Measurements from ENCODE around the gene RAD51B. TPM values are rescaled to one million over a fixed set of nuclear protein-coding genes. Genes with fewer than 3 reads are reported as not detected.

Gene RAD51B
- total and polyA plus RNA-seq, 2 of the 13 experiments (the other 11 are each of a cell fraction or from before 2014, with no cell fraction given) = 7.0 to 9.5 TPM

DNA sequence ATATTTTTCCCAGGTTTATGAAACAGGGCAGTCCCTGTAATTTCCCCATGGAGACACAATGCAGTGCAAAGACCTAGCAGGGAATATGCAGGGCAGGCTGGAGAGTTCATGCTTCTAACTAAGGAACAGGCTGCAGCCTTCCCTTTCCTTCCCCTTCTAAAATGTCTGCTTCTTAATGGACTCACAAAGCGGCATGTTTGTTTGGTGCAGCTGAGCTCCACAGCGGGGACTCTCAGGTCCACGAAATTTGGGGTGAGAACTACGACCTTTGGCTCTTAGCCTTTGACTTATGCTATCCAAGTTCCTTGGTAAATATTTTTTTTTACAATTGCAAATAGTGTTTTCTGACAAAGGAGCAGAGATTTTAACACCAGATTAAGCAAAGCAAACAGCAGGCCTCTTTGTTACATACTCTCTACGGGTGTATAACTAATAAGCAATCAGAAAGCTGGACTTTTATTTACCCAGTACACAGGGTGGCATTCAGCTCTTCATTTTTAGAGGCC is 649.7 kb downstream of the RAD51B start (continued):
- TF ChIP-seq ATF6 (CRISPR knock-in tag; conservative IDR thresholded peaks at IDR 0.05) = no peak
- peak in 1 of 2 experiments; percentile 79; a peak in 1 of 4 replicates for TF ChIP-seq KLF16 (CRISPR knock-in tag; IDR thresholded peaks at IDR 0.05)
- peak; percentile 99 for TF ChIP-seq NR2F6 (IDR thresholded peaks at IDR 0.05)
- TF ChIP-seq NR2F6 (CRISPR knock-in tag; IDR thresholded peaks at IDR 0.05) = peak; percentile 94
- no peak for TF ChIP-seq SMARCC2 (IDR thresholded peaks at IDR 0.05)
- TF ChIP-seq SMYD3 (CRISPR knock-in tag; IDR thresholded peaks at IDR 0.05) = 0 out of 2 replicates have a peak, but pooled peaks have one; percentile 81
- TF ChIP-seq GTF2F1 (IDR thresholded peaks at IDR 0.05; ENCODE audit: low read length) = no peak
- no peak for TF ChIP-seq JUND (CRISPR knock-in tag; IDR thresholded peaks at IDR 0.05)
- no peak for TF ChIP-seq FUBP1 (CRISPR knock-in tag; IDR thresholded peaks at IDR 0.05; ENCODE audit: borderline replicate concordance)
- TF ChIP-seq ZNF672 (CRISPR knock-in tag; IDR thresholded peaks at IDR 0.05) = no peak
- 0 out of 2 replicates have a peak, but pooled peaks have one; percentile 45 for TF ChIP-seq FOXA1 (IDR thresholded peaks at IDR 0.05)
- peak; percentile 87 for TF ChIP-seq FOXA1 (CRISPR knock-in tag; IDR thresholded peaks at IDR 0.05)
- TF ChIP-seq ZNF343 (CRISPR knock-in tag; IDR thresholded peaks at IDR 0.05) = no peak
- TF ChIP-seq ZNF75D (CRISPR knock-in tag; IDR thresholded peaks at IDR 0.05; ENCODE audit: borderline replicate concordance) = no peak
- TF ChIP-seq, protein P1, sequence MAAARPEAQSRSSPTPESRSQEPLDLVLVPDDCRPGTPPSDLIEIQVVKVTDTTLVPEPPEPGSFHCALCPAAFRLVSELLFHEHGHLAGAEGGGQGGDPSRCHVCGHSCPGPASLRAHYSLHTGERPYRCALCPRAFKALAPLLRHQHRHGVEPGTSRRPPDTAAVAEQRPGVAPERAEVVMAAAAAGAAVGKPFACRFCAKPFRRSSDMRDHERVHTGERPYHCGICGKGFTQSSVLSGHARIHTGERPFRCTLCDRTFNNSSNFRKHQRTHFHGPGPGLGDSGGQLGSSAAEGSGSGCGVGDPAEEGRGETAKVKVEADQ (CRISPR knock-in tag; IDR thresholded peaks at IDR 0.05; ENCODE audit: borderline replicate concordance) = no peak
- no peak for TF ChIP-seq ZSCAN20 (CRISPR knock-in tag; IDR thresholded peaks at IDR 0.05; ENCODE audit: borderline replicate concordance)
- no peak for TF ChIP-seq JUNB (CRISPR knock-in tag; IDR thresholded peaks at IDR 0.05; ENCODE audit: borderline replicate concordance)
- TF ChIP-seq ZNF891 (CRISPR knock-in tag; IDR thresholded peaks at IDR 0.05) = no peak
- no peak for TF ChIP-seq ATF3 (CRISPR knock-in tag; IDR thresholded peaks at IDR 0.05)
- TF ChIP-seq TMF1 (CRISPR knock-in tag; IDR thresholded peaks at IDR 0.05; ENCODE audit: low read depth) = no peak
- TF ChIP-seq, protein P2, sequence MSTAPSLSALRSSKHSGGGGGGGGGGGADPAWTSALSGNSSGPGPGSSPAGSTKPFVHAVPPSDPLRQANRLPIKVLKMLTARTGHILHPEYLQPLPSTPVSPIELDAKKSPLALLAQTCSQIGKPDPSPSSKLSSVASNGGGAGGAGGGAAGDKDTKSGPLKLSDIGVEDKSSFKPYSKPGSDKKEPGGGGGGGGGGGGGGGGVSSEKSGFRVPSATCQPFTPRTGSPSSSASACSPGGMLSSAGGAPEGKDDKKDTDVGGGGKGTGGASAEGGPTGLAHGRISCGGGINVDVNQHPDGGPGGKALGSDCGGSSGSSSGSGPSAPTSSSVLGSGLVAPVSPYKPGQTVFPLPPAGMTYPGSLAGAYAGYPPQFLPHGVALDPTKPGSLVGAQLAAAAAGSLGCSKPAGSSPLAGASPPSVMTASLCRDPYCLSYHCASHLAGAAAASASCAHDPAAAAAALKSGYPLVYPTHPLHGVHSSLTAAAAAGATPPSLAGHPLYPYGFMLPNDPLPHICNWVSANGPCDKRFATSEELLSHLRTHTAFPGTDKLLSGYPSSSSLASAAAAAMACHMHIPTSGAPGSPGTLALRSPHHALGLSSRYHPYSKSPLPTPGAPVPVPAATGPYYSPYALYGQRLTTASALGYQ (CRISPR knock-in tag; IDR thresholded peaks at IDR 0.05) = peak; percentile 98
- TF ChIP-seq EZH2 (conservative IDR thresholded peaks at IDR 0.05; ENCODE audit: low read depth, low read length) = no peak
- TF ChIP-seq SOX13 (IDR thresholded peaks at IDR 0.05) = peak; percentile 91
- TF ChIP-seq SOX13 (CRISPR knock-in tag; conservative IDR thresholded peaks at IDR 0.05 in 1 of 2, IDR thresholded peaks at IDR 0.05 in 1 of 2) = peak in 1 of 2 experiments; percentile 96; a peak in 2 of 4 replicates
- no peak for TF ChIP-seq ARNTL (CRISPR knock-in tag; IDR thresholded peaks at IDR 0.05)
- TF ChIP-seq CC2D1A (CRISPR knock-in tag; IDR thresholded peaks at IDR 0.05) = no peak

Measured in HepG2 (cell line).